ENCODE data around the gene ACSS2.

DNA sequence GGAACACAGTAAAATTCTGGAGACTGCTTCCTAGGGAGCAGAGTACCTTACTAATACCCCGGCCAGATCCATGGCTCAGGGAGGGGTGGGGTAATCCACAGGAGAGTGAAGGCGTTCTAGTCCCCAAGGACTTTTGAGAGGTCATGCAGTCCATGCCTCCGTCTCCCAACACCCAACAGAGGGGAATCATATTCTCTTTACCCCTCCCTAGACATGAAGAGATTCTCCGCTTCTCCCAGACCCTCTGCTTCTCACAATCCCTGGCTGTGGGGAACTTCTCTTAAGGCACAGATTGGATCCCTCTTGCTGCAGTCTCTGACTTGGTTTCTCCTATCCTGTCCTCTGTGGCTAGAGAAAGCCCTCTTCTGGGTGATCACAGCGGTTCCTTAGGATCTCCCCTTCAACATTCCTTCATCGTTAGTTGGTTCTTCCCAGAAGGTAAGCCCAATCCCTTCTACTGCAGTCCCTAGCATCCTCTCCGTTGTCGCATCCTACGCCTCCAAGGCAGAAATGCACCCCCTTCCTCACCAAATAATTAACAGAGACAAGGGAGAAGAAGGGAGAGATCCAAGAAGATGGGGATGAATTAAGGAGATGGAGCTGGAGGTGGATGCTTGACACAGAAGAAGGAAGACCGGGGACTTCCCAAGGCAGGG, 4.3 kb upstream of the ACSS2 start:
- TF ChIP-seq CTBP1 (IDR thresholded peaks at IDR 0.05; ENCODE audit: borderline replicate concordance) (no peak), SP1 (IDR thresholded peaks at IDR 0.05) (no peak), FOXK2 (IDR thresholded peaks at IDR 0.05) (no peak), ELF4 (IDR thresholded peaks at IDR 0.05) (no peak), NFRKB (IDR thresholded peaks at IDR 0.05) (no peak), BHLHE40 (IDR thresholded peaks at IDR 0.05; ENCODE audit: borderline replicate concordance) (no peak), ARNT (IDR thresholded peaks at IDR 0.05) (no peak), FOXM1 (IDR thresholded peaks at IDR 0.05; ENCODE audit: borderline replicate concordance) (no peak)
- TF ChIP-seq, protein P1, sequence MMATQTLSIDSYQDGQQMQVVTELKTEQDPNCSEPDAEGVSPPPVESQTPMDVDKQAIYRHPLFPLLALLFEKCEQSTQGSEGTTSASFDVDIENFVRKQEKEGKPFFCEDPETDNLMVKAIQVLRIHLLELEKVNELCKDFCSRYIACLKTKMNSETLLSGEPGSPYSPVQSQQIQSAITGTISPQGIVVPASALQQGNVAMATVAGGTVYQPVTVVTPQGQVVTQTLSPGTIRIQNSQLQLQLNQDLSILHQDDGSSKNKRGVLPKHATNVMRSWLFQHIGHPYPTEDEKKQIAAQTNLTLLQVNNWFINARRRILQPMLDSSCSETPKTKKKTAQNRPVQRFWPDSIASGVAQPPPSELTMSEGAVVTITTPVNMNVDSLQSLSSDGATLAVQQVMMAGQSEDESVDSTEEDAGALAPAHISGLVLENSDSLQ (IDR thresholded peaks at IDR 0.05), result no peak

Data from HEK293T (cell line).